ENCODE measurements around the gene VPS52.
A peak's percentile ranks its signal among the peaks of the same experiment; 100 is the strongest.
"Not testable (repeated sequence)": the region's sequence is repeated elsewhere in the genome, so short reads cannot be mapped to it uniquely, and the experiment has no call there.

The VPS52 gene

DNA sequence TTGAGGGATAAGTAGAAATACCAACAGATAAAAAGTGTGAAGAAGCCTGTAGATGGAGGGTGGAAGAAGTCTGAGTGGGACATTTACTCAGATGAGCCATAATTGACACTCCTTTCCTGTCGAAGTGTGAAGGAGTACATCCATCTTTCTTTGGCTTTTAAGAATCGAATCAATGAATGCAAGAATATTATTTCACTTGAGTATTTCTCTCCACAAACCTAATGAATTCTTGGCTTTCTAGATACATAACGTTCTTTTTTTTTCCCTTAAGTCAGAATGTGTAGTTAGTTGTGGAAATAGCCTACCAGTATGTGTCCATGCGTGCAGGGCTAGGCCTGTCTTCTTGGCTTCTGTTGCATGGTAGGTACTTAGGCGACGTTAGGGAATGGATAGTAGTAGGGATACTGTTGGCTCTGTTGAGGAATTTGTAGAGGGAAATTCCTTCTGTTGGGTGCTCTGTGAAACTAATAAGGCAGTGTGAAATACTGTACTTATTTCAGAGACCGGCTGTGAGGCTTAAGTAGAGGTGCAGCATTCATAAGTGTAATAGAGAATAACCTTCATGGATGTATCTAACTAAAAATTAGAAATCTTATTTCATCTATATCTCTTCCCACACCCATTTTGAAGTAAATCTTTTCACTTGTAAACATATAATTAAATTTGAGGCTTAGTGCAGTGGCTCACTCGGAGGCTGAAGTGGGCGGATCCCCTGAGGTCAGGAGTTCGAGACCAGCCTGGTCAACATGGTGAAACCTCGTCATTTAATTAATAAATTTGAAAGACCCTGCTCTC, 1.6 kb upstream of the VPS52 start:
- H3K4me3 ChIP-seq (ENCODE audit: insufficient read depth, low read depth, low read length, poor library complexity, severe bottlenecking): peak overlapping the region; percentile 79
- peaks cover 49% of the 10 kb centered on the region for H3K4me1 ChIP-seq (ENCODE audit: control insufficient read depth, insufficient read depth, low read length, poor library complexity, severe bottlenecking)
- H3K27me3 ChIP-seq (replicated peaks; ENCODE audit: control insufficient read depth, insufficient read depth, low read length, poor library complexity, severe bottlenecking): no peaks in the 10 kb centered on the region
- H3K9me3 ChIP-seq (ENCODE audit: control insufficient read depth, low read length): no peaks in the 10 kb centered on the region
- DNase-seq: no peak
- H3K27ac ChIP-seq (ENCODE audit: insufficient read depth, low read length, poor library complexity, severe bottlenecking): peak overlapping the region; percentile 93
- peaks cover 23% of the 10 kb centered on the region for H3K36me3 ChIP-seq (ENCODE audit: control insufficient read depth, insufficient read depth, low read length)

DNA sequence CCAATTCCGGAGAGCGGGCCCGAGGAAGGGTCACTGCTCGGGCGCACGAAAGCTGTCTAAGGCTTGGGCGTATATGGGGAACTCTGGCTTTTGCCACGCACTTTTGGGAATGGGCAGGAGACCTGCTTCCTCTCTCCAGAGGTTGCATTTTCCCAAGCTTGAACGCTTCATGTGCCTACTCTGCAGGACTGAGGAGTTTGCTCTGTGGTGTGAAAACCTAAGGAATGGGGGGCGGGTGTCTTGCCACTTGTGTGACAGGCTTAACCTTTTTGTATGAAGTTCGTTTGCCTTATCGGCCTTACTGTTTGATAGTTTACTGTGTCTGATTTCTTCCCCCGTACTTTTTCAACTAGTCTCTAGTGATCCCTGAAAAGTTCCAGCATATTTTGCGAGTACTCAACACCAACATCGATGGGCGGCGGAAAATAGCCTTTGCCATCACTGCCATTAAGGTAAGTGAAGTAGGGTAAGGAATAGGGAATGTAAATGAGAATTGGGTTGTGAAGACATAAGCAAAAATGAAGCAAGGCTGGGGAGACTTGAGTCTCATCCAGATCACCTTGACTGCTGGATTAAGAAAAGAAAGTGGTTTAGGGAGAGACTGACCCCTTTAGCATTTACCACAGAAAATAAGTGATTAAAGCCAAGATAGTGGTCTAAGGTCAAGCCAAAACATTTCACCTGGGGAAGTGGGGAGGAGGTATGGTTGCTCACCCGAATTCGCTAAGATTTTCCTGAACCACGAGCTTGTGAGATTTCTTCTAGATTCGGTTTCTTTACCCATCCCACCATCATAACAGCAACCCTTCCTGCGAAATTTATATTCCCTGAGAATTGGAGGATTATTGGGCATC, 826 bp upstream of the VPS52 start:
- DNase-seq: no peak
- Histone ChIP-seq H3K4me3 (ENCODE audit: insufficient read depth, low read depth, low read length, poor library complexity, severe bottlenecking) (peak overlapping the region; percentile 79), H3K36me3 (ENCODE audit: control insufficient read depth, insufficient read depth, low read length) (peaks cover 32% of the 10 kb centered on the region), H3K27ac (ENCODE audit: insufficient read depth, low read length, poor library complexity, severe bottlenecking) (peak overlapping the region; percentile 93), H3K9me3 (ENCODE audit: control insufficient read depth, low read length) (no peaks in the 10 kb centered on the region), H3K27me3 (replicated peaks; ENCODE audit: control insufficient read depth, insufficient read depth, low read length, poor library complexity, severe bottlenecking) (no peaks in the 10 kb centered on the region), H3K4me1 (ENCODE audit: control insufficient read depth, insufficient read depth, low read length, poor library complexity, severe bottlenecking) (peaks cover 41% of the 10 kb centered on the region)

DNA sequence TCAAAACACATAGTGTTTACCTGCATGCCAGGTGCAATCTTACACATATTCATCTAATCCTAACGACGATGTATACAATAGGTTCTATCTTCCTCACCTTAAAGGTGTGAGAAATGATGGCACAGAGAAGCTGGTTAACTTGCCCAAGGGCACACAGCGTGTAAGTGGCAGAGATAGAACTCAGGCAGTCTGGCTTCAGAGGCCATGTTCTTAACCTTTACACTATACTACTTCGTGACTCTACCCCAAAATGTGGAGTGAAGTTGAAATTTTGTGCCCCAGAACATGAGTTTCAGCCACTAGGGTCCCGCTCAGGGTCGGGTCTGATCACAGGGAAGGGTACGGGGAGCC, 584 bp downstream of the VPS52 start:
- no peak for DNase-seq
- H3K36me3 ChIP-seq (ENCODE audit: control insufficient read depth, insufficient read depth, low read length): peaks cover 45% of the 10 kb centered on the region
- H3K27me3 ChIP-seq (replicated peaks; ENCODE audit: control insufficient read depth, insufficient read depth, low read length, poor library complexity, severe bottlenecking): no peaks in the 10 kb centered on the region
- peak overlapping the region; percentile 93 for H3K27ac ChIP-seq (ENCODE audit: insufficient read depth, low read length, poor library complexity, severe bottlenecking)
- H3K9me3 ChIP-seq (ENCODE audit: control insufficient read depth, low read length): no peaks in the 10 kb centered on the region
- H3K4me3 ChIP-seq (ENCODE audit: insufficient read depth, low read depth, low read length, poor library complexity, severe bottlenecking): peak overlapping the region; percentile 79
- H3K4me1 ChIP-seq (ENCODE audit: control insufficient read depth, insufficient read depth, low read length, poor library complexity, severe bottlenecking): peaks cover 29% of the 10 kb centered on the region

DNA sequence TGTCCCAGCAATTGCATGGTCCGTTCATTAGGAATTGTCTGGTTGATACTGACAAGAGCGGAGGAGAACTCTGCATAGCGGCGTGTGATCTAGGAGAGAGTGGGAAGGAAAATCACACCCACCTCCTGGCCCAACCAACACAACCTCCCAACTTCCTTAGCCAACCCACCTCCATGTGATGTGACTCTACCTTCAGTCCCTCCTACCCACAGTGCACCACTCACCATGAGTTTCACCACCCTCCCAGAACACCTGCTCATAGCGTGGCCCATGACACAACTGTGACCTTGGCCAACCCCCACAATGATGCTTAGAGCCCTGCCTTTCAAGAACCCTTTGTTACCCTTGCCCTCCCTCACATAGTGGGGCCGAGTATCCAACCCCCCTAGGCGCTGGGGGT, 7.7 kb downstream of the VPS52 start:
- Histone ChIP-seq H3K27ac (ENCODE audit: insufficient read depth, low read length, poor library complexity, severe bottlenecking) (no peak overlapping the region), H3K27me3 (replicated peaks; ENCODE audit: control insufficient read depth, insufficient read depth, low read length, poor library complexity, severe bottlenecking) (no peaks in the 10 kb centered on the region), H3K36me3 (ENCODE audit: control insufficient read depth, insufficient read depth, low read length) (peaks cover 53% of the 10 kb centered on the region), H3K9me3 (ENCODE audit: control insufficient read depth, low read length) (no peaks in the 10 kb centered on the region), H3K4me1 (ENCODE audit: control insufficient read depth, insufficient read depth, low read length, poor library complexity, severe bottlenecking) (no peaks in the 10 kb centered on the region), H3K4me3 (ENCODE audit: insufficient read depth, low read depth, low read length, poor library complexity, severe bottlenecking) (no peak overlapping the region)
- no peak for DNase-seq

DNA sequence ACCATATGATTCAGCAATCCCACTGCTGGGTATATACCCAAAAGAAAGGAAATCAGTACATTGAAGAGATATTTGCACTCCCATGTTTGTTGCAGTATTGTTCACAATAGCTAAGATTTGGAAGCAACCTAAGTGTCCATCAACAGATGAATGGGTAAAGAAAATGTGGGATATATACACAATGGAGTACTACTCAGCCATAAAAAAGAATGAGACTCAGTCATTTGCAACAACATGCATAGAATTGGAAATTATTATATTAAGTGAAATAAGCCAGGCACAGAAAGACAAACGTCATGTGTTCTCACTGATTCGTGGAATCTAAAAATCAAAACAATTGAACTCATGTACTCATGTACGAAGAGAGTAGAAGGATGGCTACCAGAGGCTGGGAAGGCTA, 9.2 kb downstream of the VPS52 start:
- not testable (repeated sequence) for H3K9me3 ChIP-seq (ENCODE audit: control insufficient read depth, low read length); H3K27me3 ChIP-seq (replicated peaks; ENCODE audit: control insufficient read depth, insufficient read depth, low read length, poor library complexity, severe bottlenecking); H3K27ac ChIP-seq (ENCODE audit: insufficient read depth, low read length, poor library complexity, severe bottlenecking); H3K4me3 ChIP-seq (ENCODE audit: insufficient read depth, low read depth, low read length, poor library complexity, severe bottlenecking); H3K4me1 ChIP-seq (ENCODE audit: control insufficient read depth, insufficient read depth, low read length, poor library complexity, severe bottlenecking); DNase-seq
- H3K36me3 ChIP-seq (ENCODE audit: control insufficient read depth, insufficient read depth, low read length): peaks cover 40% of the 10 kb centered on the region

DNA sequence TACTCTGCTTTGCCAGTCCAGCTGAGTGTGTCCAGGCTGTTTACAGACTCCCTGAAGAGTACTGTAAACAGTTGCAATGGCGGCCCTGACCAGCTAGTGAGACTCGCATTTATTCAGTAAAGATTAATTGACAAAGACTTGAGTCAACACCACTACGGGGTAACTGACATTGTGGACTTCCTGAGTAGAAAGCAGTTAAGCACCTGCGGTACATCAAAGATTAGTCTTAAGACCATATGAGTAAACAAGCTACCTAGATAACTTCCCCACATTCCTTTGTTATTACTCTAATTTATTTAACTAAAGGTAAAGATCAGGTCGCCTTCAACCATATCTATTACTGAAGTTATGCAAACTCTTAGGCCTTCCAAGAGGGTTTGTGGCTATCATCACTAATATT, 12.6 kb downstream of the VPS52 start:
- no peak overlapping the region for H3K27ac ChIP-seq (ENCODE audit: insufficient read depth, low read length, poor library complexity, severe bottlenecking)
- H3K27me3 ChIP-seq (replicated peaks; ENCODE audit: control insufficient read depth, insufficient read depth, low read length, poor library complexity, severe bottlenecking): no peaks in the 10 kb centered on the region
- DNase-seq: no peak
- no peak overlapping the region for H3K4me3 ChIP-seq (ENCODE audit: insufficient read depth, low read depth, low read length, poor library complexity, severe bottlenecking)
- H3K4me1 ChIP-seq (ENCODE audit: control insufficient read depth, insufficient read depth, low read length, poor library complexity, severe bottlenecking): no peaks in the 10 kb centered on the region
- H3K9me3 ChIP-seq (ENCODE audit: control insufficient read depth, low read length): no peaks in the 10 kb centered on the region
- peaks cover 23% of the 10 kb centered on the region for H3K36me3 ChIP-seq (ENCODE audit: control insufficient read depth, insufficient read depth, low read length)

DNA sequence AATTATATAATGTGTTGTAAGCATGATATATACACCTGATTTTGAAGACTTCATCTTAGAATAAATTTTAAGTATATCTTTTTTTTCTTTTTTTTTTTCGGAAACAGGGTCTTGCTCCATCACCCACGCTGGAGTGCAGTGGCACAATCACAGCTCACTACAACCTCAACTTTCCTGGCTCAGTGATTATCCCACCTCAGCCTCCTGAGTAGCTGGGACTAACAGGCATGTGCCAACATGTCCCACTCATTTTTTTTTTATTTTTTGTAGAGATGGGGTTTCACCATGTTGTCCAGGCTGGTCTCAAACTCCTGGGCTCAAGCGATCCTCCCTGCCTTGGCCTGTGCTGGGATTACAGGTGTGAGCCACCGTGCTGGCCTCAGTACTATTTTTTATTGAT, 17.1 kb downstream of the VPS52 start:
- no peak for DNase-seq
- H3K9me3 ChIP-seq (ENCODE audit: control insufficient read depth, low read length): no peaks in the 10 kb centered on the region
- peaks cover 8% of the 10 kb centered on the region for H3K36me3 ChIP-seq (ENCODE audit: control insufficient read depth, insufficient read depth, low read length)
- no peak overlapping the region for H3K4me3 ChIP-seq (ENCODE audit: insufficient read depth, low read depth, low read length, poor library complexity, severe bottlenecking)
- no peaks in the 10 kb centered on the region for H3K27me3 ChIP-seq (replicated peaks; ENCODE audit: control insufficient read depth, insufficient read depth, low read length, poor library complexity, severe bottlenecking)
- H3K4me1 ChIP-seq (ENCODE audit: control insufficient read depth, insufficient read depth, low read length, poor library complexity, severe bottlenecking): peaks cover 11% of the 10 kb centered on the region
- H3K27ac ChIP-seq (ENCODE audit: insufficient read depth, low read length, poor library complexity, severe bottlenecking): no peak overlapping the region

DNA sequence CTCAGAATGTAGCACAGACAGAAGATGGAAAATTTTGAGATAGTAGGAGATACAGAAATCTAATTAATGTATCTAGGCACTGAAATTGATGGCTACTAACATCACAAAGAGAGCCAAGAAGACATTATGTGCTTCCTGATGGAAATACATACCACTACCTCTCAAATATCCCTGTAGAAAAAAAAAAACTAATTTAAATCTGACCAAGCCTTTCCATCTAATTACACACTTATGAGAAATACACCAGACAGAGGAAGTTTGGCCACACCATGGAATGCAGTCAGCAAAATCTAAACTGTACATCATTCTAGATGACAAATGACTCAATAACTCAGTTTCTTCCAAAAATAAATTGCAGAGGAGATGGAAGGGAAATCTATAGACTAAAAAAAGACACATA, 18.9 kb downstream of the VPS52 start:
- Histone ChIP-seq H3K9me3 (ENCODE audit: control insufficient read depth, low read length) (no peaks in the 10 kb centered on the region), H3K4me1 (ENCODE audit: control insufficient read depth, insufficient read depth, low read length, poor library complexity, severe bottlenecking) (peaks cover 24% of the 10 kb centered on the region), H3K36me3 (ENCODE audit: control insufficient read depth, insufficient read depth, low read length) (peaks cover 4% of the 10 kb centered on the region), H3K27ac (ENCODE audit: insufficient read depth, low read length, poor library complexity, severe bottlenecking) (no peak overlapping the region), H3K27me3 (replicated peaks; ENCODE audit: control insufficient read depth, insufficient read depth, low read length, poor library complexity, severe bottlenecking) (no peaks in the 10 kb centered on the region), H3K4me3 (ENCODE audit: insufficient read depth, low read depth, low read length, poor library complexity, severe bottlenecking) (no peak overlapping the region)
- DNase-seq: no peak

DNA sequence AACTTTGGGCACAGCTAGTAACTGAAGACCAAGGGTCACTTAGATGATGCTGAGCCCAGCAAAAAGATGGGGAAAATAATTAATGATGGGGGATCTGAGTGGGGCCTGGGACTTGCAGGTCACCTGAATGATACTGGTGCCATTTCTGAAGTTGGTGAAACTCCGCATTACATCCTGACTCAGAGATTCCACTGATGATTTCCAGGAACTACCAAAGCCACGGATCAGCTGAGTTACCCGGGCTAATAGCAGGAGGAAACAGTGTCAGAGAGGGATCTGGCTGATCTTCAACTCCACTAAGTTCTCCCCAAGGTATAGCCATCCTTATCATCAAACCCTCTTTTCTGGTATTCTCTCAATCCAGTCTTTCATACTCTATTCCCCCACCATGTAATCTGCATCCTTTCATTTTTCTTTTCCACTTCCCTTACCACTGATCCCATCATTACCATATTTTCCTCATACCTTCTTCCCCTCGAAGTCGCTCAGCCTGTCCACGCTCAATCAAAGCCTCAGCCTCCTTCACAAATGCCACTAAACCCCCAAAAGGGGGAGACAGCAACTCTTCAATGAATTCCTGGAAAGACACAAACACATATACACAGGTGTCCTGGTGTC, 20.2 kb downstream of the VPS52 start:
- no peak overlapping the region for H3K27ac ChIP-seq (ENCODE audit: insufficient read depth, low read length, poor library complexity, severe bottlenecking)
- peaks cover 24% of the 10 kb centered on the region for H3K4me1 ChIP-seq (ENCODE audit: control insufficient read depth, insufficient read depth, low read length, poor library complexity, severe bottlenecking)
- no peak for DNase-seq
- peaks cover 4% of the 10 kb centered on the region for H3K36me3 ChIP-seq (ENCODE audit: control insufficient read depth, insufficient read depth, low read length)
- H3K27me3 ChIP-seq (replicated peaks; ENCODE audit: control insufficient read depth, insufficient read depth, low read length, poor library complexity, severe bottlenecking): no peaks in the 10 kb centered on the region
- no peak overlapping the region for H3K4me3 ChIP-seq (ENCODE audit: insufficient read depth, low read depth, low read length, poor library complexity, severe bottlenecking)
- no peaks in the 10 kb centered on the region for H3K9me3 ChIP-seq (ENCODE audit: control insufficient read depth, low read length)

DNA sequence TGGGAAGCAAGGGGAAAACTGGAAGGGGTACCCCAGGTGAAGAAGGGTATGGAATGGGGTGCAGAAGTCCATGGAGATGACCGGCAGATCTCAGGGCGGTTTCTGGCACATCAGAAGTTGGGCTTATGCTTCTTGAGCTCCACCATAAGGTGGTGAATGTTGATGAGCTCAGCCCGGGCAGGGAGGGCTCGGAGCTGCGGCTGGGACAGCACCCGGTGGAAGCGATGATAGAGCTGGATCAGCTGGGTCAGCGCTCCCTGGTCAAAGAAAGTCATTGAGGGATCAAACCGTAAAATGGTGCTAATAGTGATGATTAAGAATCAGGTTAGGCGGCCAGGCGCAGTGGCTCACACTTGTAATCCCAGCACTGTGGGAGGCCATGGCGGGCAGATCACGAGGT, 20.9 kb downstream of the VPS52 start:
- Histone ChIP-seq H3K36me3 (ENCODE audit: control insufficient read depth, insufficient read depth, low read length) (peaks cover 4% of the 10 kb centered on the region), H3K9me3 (ENCODE audit: control insufficient read depth, low read length) (no peaks in the 10 kb centered on the region), H3K4me1 (ENCODE audit: control insufficient read depth, insufficient read depth, low read length, poor library complexity, severe bottlenecking) (peaks cover 24% of the 10 kb centered on the region), H3K27me3 (replicated peaks; ENCODE audit: control insufficient read depth, insufficient read depth, low read length, poor library complexity, severe bottlenecking) (no peaks in the 10 kb centered on the region), H3K4me3 (ENCODE audit: insufficient read depth, low read depth, low read length, poor library complexity, severe bottlenecking) (no peak overlapping the region), H3K27ac (ENCODE audit: insufficient read depth, low read length, poor library complexity, severe bottlenecking) (no peak overlapping the region)
- DNase-seq: no peak

All from effector memory CD4-positive, alpha-beta T cell (primary cell).